GM19239 (cell line): Measurements from ENCODE around the gene SH3PXD2A.

ENCODE experiments used
- DNase-seq: peaks from one replicate; pipeline ENCODE4 v3.0.0; 2011; ENCODE audit warnings: low spot score; ENCODE audit not compliant: insufficient read length
- FAIRE-seq: peaks from 2 replicates; lab custom pipeline; 2011; peaks lifted over from hg19 to GRCh38; lab: Jason Lieb, UNC

Gene SH3PXD2A, protein sequence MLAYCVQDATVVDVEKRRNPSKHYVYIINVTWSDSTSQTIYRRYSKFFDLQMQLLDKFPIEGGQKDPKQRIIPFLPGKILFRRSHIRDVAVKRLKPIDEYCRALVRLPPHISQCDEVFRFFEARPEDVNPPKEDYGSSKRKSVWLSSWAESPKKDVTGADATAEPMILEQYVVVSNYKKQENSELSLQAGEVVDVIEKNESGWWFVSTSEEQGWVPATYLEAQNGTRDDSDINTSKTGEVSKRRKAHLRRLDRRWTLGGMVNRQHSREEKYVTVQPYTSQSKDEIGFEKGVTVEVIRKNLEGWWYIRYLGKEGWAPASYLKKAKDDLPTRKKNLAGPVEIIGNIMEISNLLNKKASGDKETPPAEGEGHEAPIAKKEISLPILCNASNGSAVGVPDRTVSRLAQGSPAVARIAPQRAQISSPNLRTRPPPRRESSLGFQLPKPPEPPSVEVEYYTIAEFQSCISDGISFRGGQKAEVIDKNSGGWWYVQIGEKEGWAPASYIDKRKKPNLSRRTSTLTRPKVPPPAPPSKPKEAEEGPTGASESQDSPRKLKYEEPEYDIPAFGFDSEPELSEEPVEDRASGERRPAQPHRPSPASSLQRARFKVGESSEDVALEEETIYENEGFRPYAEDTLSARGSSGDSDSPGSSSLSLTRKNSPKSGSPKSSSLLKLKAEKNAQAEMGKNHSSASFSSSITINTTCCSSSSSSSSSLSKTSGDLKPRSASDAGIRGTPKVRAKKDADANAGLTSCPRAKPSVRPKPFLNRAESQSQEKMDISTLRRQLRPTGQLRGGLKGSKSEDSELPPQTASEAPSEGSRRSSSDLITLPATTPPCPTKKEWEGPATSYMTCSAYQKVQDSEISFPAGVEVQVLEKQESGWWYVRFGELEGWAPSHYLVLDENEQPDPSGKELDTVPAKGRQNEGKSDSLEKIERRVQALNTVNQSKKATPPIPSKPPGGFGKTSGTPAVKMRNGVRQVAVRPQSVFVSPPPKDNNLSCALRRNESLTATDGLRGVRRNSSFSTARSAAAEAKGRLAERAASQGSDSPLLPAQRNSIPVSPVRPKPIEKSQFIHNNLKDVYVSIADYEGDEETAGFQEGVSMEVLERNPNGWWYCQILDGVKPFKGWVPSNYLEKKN

DNA sequence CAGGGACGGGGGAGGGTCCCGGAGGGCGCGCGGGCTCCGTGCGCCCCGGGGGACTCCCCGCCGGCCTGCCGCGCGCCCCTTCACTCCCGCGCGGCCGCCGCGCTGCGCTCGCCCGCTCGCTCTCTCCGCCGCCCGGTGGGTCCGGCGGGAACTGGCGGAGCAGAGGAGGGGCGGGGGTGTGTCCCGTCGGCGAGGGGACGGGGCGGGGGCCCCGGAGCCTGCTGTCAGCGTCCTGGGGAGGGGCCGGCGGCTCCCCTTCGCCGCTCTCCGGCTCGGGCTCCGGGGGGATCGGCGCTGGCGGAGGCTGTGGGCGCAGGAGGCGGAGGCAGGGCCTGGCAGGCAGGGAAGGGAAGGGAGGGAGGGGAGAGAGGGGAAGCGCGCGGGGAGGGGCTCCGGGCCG, at the start of gene SH3PXD2A:
Gene SH3PXD2A (minus strand): TSS at position 153 of the 400 bp plus-strand sequence. CDS start 310 bp downstream, outside the sequence.
- FAIRE-seq (no peak), DNase-seq (no peak)

DNA sequence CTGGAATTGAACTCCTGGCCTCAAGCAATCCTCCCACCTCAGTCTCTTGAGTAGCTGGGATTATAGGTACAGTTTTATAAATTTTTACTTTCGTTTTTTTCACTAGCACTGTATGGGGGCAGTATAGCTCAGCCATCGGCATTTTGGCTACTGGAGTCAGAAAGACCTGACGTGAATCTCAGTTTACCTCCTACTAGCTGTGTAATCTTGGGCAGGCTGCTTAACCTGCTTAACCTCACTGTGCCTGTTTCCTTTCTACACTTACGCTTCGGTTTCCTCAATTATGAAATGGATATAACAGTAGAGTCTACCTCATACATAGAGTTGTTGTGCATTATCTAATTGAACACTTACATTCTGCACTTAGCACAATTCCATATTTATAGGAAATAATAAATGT, 45.9 kb upstream of the SH3PXD2A start:
- DNase-seq (no peak), FAIRE-seq (no peak)

DNA sequence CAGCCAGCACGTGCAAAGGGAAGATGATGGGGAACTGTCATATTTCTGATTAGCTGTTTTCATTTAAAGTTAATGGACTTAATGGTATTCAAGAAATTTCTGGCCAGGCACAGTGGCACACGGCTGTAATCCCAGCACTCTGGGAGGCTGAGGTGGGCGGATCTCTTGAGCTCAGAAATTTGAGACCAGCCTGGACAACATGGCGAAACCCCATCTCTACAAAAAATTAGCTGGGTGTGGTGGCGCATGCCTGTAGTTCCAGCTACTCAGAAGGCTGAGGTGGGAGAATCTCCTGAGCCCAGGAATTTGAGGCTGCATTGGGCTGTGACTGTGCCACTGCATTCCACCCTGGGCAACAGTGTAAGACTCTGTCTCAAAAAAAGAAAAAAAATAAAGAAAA, 43.9 kb upstream of the SH3PXD2A start:
- FAIRE-seq (no peak), DNase-seq (no peak)

DNA sequence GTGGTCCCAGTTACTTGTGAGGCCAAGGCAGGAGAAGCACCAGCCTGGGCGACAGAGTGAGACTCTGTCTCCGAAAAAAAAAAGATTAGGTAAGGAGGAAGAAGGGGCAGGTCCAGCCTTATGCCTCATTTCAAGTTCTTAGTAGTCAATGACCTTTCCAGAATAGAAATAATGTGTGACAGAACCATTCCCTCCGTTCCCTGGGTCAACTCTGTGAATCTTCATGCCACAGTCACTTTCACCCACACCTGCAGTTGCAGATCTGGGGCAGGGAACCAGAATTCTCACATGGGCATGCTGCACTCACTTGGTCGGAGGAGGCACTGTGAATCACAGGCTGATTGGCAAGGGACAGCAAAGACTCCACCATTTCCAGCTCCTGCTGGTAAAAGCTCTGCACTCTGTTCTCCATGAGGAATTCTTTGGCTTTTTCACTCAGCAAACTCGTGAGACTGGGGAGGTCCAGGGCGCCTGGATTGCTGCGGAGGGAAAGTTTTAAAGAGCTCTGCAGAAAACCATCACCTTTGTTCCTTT, 41.9 kb upstream of the SH3PXD2A start:
- DNase-seq (no peak), FAIRE-seq (no peak)

DNA sequence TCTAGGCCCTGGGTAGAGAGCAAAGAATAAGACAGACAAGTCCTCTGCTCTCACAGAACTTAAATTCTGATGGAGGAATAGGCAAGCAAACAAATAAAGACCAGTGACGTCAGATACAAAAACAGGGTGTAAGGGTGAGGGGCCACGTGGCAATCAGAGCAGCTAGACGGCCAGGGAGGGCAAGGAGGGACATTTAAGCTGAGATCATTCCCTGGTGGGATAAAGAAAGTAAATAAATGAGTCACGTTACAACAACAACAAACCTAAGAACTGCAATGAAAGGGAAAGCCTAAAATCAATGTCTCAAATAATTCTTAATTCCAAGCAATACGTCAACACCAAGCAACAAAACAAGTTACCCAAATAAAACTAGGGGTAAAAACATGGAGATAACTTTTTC, 40.8 kb upstream of the SH3PXD2A start:
- DNase-seq (no peak), FAIRE-seq (no peak)

DNA sequence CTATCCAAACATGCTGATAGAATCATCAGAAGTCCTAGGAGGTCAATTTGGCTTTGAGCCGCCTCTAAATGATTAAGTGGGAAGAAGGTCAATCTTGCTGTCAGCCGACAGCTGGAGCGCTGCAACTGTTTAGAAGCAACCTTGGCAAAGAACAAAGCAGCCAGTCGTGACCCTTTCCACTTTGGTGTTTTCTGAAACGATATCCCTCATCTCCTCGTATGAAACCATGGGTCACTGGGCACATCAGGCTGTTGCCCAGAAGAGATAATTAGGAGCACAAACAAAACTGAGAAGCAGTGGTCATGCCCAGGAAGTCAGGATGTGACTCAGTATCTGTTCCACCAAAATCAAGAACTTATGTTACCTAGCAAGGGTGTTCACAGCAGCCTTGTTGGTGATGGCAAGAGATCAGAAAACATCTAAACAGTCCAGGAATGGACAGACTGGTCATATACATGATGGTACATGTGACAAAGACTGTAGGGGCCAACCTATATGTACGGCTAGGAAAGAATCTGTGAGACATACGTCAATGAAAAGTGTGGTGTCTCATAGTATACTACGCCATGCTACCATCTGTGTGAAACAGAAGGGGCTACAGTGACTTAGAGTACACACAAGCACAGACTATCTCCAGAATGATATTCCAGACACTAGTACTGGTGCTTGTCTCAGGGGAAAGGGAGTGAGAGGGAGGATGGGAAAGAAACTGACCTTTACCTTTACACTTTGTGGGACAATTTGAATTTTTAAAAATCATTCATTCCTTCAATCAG, 40.2 kb upstream of the SH3PXD2A start:
- no peak for FAIRE-seq
- no peak for DNase-seq

DNA sequence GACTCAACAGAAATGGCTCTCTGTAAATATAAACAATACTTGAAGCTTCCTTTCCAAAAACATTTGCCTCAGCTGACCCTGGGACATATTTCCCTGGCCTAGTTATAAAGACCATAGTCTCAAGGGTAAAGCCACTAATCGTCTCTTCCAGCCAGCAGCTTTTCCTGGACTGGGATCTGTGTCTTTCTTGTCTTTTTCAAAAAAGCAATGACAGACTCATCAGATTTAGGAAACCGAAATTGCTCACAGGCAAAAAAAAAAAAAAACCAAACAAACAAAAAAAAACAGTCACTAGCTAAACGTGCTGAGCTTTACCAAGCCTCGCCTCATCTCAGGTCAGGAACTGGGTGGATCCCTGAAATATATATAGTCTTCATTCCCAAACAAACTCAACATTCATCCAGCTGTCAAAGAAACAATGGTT, 39.1 kb upstream of the SH3PXD2A start:
- FAIRE-seq, result no peak

DNA sequence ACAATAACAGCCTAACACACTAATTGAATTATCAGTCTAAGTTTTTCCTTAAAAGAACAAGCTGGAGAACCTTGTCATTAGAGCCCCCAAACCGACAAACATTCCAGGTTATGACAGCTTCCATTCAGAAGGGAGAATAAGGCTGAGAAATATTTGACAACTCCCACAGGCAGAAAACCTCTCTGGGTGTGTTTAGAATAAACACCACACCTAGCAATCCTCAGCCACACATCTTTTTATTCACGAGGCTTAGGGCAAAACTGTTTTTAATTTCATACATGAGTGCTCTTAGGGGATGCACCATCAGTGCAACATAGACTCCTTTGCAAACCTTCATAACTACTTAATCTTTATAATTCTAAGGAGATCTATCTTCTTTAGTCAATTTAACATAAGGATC, 38.4 kb upstream of the SH3PXD2A start:
- no peak for FAIRE-seq
- no peak for DNase-seq

More for the DNA sequence above, 39.1 kb upstream of the SH3PXD2A start:
- no peak for DNase-seq

DNA sequence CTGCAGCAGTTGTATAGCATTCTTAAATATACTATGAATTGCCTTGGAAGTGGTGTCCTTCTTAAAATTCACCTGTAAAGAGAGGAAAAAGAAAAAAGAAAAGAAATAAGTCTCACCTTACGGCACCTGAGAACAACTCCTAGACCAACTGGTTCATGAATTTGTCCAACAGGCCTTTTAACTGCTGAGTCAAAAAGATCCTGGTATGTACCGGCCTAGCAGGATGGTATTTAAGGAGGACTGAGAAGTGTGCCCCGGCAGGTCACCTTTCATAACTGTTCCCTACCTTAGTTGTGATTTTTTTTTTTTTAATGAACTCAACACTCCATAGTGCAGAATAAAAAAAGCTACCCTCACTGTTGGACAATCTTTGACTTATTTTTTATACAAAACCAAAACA, 36.8 kb upstream of the SH3PXD2A start:
- FAIRE-seq, result no peak
- DNase-seq, result no peak

DNA sequence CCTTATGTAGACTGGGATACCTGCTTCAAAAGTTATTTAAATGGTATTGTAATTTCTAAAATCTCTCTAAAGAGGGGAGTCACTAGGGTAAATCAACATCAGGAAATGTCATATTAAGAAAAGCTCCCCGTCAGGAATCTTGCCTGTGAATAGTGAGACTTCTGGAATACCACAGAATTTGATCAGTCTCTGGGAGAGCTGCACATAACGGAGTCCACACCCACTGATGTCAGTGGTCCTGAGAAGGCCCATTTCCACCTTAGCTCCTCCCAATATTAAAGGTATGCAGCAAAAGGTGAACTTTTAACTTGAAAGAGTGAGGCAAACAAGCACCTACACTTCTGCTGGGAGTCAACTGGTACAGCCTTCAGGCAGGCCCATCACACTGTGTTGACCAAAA, 35.3 kb upstream of the SH3PXD2A start:
- no peak for DNase-seq
- FAIRE-seq, result no peak

DNA sequence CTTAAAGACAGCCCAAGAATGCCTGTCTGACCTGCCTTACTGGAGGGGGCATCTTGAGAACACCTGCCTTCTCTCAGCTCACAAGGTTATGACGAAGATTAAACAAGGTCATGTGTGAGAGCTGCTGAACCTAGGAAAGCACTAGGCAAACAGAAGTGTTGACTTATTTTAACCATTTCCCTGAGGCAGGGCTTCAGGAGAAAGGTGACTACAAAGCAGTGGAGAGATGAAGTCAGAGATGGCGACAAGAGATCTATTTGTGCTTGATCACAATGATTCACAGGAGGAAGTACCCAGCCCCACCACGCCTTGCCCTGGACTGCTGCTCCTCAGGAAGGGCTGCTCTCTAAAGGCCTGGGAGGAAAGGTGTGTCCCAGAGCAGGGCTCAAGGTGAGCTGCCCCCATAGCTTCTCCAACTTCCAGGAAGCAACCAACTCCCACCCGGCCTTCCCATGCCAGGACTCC, 34.9 kb upstream of the SH3PXD2A start:
- no peak for FAIRE-seq
- DNase-seq, result no peak

DNA sequence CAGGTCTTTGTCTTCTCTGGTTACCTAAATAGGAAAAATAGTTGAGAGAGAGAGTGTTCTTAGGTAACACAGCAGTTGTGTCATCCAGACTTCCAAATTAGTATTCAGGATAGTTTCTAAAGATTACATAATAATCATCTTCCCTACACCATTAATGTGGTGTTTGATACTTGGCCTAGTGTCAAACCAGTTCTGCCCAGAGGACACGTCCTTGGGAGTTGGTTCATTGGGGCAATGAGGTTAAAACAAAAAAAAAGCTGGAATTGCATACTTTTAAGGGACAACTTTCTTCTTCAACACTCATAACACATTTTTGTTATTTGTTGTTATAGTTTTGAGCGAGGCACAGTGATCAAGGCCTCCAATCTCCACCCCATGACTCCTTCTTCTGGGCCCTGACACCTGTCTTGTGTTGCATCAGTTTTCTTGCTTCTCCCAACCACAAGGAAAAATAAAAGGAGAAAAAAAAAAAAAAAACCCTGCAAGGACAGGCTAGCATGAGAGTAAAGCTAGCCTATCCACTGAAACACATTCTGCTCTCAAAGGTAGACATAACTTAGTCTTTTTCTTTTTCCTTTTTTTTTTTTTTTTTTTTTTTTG, 33.8 kb upstream of the SH3PXD2A start:
- no peak for FAIRE-seq
- DNase-seq, result no peak

DNA sequence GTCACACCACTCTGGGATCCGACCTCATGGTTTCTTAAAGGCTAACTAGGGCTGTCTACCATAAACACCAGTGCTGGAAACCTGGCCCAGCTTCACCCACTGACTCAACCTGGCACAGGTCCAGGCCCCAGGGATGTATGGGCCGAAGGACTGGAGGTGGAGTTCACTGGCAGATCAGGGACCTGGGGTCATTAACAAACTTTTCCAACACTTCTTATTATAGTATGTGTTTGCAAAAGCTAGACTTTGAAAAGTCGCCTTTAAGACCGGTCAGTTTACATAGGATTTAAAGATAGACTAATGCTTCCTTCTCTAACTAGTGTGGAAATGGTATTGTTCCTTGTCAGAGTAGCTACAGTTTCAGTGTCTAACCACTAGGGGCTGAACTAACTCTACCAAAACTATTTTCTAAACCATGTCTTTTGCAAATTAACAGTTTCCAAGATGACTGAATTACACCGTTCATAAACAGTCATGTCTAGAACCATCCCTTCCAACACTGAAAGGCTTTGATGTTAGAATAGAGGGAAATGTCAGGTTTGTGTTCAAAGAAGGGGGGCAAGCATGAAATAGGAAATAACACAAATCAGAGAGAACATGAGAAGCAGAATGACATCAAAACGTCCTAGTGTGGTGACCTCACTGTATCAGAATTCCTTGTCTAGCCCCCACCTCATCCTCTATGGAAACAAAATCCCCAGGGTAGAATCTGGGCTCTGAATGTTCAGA, 32.9 kb upstream of the SH3PXD2A start:
- FAIRE-seq (peak; percentile 90), DNase-seq (peak; percentile 39)

DNA sequence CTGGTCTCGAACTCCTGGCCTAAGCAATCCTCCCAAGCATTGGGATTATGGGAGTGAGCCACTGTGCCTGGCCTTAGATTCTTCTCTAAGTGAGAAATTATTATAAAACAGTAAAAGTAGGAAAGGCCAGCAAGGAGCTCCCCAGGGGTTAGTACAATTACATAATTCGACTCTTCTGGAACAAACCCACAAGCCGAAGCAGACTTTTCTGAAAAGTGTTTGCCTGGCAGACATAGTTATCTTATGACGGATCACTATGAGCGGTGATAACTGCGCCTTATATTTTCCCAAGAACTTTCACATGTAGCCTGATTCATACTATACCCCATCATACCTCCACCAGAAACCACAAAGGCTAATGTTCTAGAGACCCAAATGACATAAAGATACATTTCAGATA, 30.2 kb upstream of the SH3PXD2A start:
- DNase-seq (no peak), FAIRE-seq (no peak)

DNA sequence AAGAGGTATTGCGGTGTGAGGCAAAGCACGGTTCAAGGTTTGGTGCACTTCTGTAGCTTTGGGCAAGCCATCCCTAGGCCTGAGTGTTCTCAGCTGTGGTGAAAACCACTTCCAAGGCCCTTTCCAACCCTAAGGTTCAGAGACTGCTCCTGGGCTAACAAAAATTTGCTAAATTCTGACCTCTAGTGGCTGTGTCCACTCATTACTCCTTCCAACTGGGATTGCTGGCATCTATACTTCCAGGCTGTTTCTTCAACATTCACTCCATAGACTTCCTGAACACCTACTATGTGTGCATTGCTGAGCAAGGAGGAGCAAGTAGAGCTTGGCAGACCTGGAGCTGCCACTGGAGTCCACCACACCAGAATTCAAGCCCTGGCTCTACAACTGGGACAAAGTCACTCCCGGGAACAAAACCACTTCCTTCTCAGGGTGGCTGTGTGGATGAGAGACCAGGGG, 29.3 kb upstream of the SH3PXD2A start:
- FAIRE-seq (peak; percentile 81), DNase-seq (peak; percentile 33)

DNA sequence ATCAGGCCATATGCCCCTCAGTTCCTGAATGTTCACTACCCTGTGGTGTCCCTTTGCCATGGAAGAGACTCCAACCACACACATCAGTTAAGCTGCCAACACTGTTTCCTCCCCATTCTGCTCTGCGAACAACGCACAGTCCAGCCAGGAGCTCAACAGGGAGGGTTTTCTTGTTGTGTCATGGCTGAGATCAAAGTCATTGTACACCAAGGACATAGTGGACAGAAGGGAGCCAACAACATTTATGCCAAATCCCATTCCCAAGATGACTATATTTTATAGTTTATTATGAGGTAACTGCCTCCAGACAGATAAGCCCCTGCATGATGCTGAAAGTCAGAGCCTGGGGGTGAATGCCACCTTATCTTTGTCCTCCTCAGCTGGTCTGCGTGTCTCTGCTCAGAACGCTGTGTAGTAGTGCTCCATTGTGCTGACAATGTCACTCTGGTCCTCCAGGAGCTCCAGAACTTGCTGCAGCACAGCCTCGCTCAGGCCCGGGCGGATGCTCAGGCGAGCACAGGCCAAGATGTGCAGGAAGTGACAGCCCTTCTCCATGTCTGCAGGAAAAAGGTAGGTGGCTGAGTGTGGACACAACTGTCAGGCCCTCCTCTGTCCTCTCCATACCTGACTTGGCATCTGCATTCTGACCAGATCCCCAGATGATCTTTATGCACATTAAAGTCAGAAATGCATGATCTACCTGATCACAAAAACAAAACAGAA, 27.1 kb upstream of the SH3PXD2A start:
- DNase-seq (no peak), FAIRE-seq (no peak)

DNA sequence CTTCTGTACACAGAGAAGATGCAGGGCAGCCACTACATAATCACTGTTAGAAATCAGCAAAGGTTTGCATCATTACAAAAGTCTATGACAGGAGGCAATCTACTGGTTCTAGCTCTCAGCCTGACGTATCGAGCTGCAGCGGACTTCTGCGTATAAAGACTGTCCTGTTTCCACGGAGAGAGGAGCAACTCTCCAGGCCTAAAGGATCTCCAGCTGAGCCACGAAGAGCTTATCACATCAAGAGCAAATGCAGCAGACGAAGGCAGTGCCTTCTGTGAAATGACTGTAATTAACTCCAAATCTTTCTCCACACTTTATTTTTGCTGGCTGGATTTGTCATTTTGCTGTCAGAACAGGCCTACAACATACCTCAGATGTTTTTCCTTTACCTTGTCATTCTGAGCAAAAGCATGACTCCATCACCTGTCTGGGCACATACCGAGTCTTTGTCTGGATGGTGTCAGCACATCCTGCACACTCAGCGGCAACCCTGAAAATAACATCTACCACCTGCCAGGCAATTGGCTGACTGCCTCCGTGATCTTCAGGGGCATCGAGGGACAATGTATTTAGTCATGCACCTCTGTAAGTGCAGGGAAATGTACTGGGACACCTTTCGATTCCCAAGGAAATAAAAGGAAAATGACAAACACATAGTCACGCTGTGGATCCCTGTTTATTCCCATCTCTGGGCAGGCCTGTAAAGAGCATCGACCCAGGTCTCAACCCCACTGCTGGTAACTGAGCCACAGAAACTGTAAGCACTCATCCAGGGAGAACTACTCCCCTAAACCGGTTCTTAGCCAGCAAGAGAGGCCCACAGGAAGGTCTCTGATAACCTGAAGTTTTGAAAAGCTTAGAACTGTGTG, 26.3 kb upstream of the SH3PXD2A start:
- no peak for DNase-seq

More for the DNA sequence above, 26.3 kb upstream of the SH3PXD2A start:
- no peak for FAIRE-seq
